ENCODE data around the gene ATP6V1A. TPM values are rescaled to one million over a fixed set of nuclear protein-coding genes. Genes with fewer than 3 reads are reported as not detected.

Gene ATP6V1A
- polyA plus RNA-seq, 1 donor from 2014 or later = 225 TPM

- no peaks in the 10 kb centered on the region for H3K9me3 ChIP-seq (ENCODE audit: low read length)
- TF ChIP-seq SMC3 (conservative IDR thresholded peaks at IDR 0.05; ENCODE audit: poor library complexity) (no peak), MXI1 (conservative IDR thresholded peaks at IDR 0.05; ENCODE audit: poor library complexity, severe bottlenecking) (no peak), EP300 (conservative IDR thresholded peaks at IDR 0.05; ENCODE audit: poor library complexity, severe bottlenecking) (no peak), REST (IDR thresholded peaks at IDR 0.05; ENCODE audit: borderline replicate concordance) (no peak), TAF1 (IDR thresholded peaks at IDR 0.05; ENCODE audit: low read depth) (no peak), EZH2 (IDR thresholded peaks at IDR 0.05; ENCODE audit: borderline replicate concordance, insufficient read depth, low read length, poor library complexity, severe bottlenecking) (no peak), CTCF (IDR thresholded peaks at IDR 0.05; ENCODE audit: poor library complexity, severe bottlenecking) (no peak), POLR2AphosphoS5 (IDR thresholded peaks at IDR 0.05) (no peak), RAD21 (conservative IDR thresholded peaks at IDR 0.05) (no peak)
- no peaks in the 10 kb centered on the region for H3K27me3 ChIP-seq (ENCODE audit: insufficient read depth, low read depth, low read length)
- H3F3A ChIP-seq (ENCODE audit: insufficient read depth, low read length, poor library complexity, severe bottlenecking) = no peaks in the 10 kb centered on the region
- H4K20me1 ChIP-seq (ENCODE audit: insufficient read depth) = no peaks in the 10 kb centered on the region
- no peaks in the 10 kb centered on the region for H3K9me2 ChIP-seq (ENCODE audit: insufficient read depth, low read length)
- no peak overlapping the region for H2AFZ ChIP-seq (ENCODE audit: low read depth, low read length)
- no peak overlapping the region for H3K4me3 ChIP-seq (ENCODE audit: low read length)
- peaks cover 49% of the 10 kb centered on the region for H3K79me2 ChIP-seq (replicated peaks; ENCODE audit: insufficient read depth, low read length)
- no peak overlapping the region for H3K4me2 ChIP-seq (ENCODE audit: low read length)
- H3K36me3 ChIP-seq (ENCODE audit: insufficient read depth, low read length) = no peaks in the 10 kb centered on the region
- H3K9ac ChIP-seq (ENCODE audit: low read length) = no peak overlapping the region
- no peak overlapping the region for H3K27ac ChIP-seq (ENCODE audit: low read length)
Measured at GRCh38 chr3:113731694-113732093, 15.1 kb upstream of the ATP6V1A start.

DNA sequence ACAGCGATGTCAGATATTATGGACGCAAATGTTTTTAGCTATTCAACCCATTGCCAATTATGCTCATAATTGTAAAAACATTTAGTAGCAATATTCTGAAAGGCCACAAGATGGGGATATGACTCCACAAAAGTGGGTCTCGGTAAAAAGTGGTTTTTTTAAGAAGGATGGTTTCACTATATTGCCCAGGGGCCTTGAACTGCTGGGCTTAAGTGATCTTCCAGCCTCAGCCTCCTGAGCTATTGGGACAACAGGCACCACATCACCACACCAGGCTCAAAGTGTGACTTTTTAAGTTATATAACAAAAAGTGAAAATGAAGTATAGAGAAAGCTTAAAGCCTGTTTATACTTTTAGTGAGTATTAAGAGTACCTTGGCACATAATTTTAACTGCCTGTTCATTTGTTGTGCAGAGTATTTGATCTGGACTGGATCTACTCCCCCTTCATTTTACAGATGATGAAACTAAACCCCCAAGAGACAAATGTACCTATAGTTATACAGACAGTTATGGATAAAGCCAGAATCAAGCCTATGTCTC is 10.2 kb upstream of the ATP6V1A start:
- Histone ChIP-seq H3K27ac (ENCODE audit: low read length) (no peak overlapping the region), H3K4me3 (ENCODE audit: low read length) (no peak overlapping the region), H3K9ac (ENCODE audit: low read length) (no peak overlapping the region), H3K4me2 (ENCODE audit: low read length) (no peak overlapping the region), H3K27me3 (ENCODE audit: insufficient read depth, low read depth, low read length) (no peaks in the 10 kb centered on the region), H4K20me1 (ENCODE audit: insufficient read depth) (no peaks in the 10 kb centered on the region), H3K79me2 (replicated peaks; ENCODE audit: insufficient read depth, low read length) (peaks cover 73% of the 10 kb centered on the region), H3K9me2 (ENCODE audit: insufficient read depth, low read length) (no peaks in the 10 kb centered on the region), H3K9me3 (ENCODE audit: low read length) (no peaks in the 10 kb centered on the region), H3F3A (ENCODE audit: insufficient read depth, low read length, poor library complexity, severe bottlenecking) (no peaks in the 10 kb centered on the region), H2AFZ (ENCODE audit: low read depth, low read length) (no peak overlapping the region), H3K36me3 (ENCODE audit: insufficient read depth, low read length) (no peaks in the 10 kb centered on the region)
- TF ChIP-seq SMC3 (conservative IDR thresholded peaks at IDR 0.05; ENCODE audit: poor library complexity) (peak; percentile 83), CTCF (IDR thresholded peaks at IDR 0.05; ENCODE audit: poor library complexity, severe bottlenecking) (peak; percentile 75), EZH2 (IDR thresholded peaks at IDR 0.05; ENCODE audit: borderline replicate concordance, insufficient read depth, low read length, poor library complexity, severe bottlenecking) (no peak), RAD21 (conservative IDR thresholded peaks at IDR 0.05) (peak; percentile 83)

Data from neural cell (in vitro differentiated cells).